ENCODE measurements around the gene TP73. TPM values are rescaled to one million over a fixed set of nuclear protein-coding genes. Genes with fewer than 3 reads are reported as not detected.

TP73 gene
- total RNA-seq, 2 experiments from 2014 or later, result not detected

DNA sequence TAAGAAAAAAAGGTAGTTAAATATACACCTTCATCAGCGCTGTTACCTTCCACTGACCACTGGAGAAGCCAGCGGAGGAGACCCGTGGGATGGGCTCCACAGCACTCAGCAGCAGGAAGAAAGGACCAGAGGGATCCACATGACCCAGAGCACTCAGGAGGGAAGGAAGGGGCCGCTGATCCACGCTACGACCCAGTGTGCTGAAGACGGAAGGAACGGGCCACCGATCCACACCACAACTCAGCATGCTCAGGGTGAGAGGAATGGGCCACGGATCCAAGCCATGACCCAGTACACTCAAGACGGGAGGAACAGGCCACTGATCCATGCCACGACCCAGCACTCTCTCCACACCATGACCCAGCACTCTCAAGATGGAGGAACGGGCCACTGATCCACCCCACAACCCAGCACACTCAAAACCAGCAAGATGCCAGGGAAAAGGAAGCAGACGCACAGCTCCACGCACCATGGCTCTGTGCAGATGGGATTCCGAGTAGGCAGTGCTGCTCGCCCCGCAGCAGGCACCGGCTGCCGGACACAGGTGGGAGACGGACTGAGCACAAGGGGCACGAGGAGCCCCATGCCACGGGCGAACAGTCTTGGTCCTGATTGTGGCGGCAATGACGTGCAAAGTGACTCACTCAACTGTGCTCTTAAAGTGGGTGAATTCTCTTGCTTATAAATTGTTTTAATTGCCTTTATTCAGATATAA lies 11.1 kb upstream of the TP73 start:
- ChIA-PET CTCF (no interaction called here), POLR2A (no interaction called here)
- peaks cover 56% of the 10 kb centered on the region for H3K36me3 ChIP-seq (ENCODE audit: insufficient read depth, low read length)
- TF ChIP-seq, protein P1, sequence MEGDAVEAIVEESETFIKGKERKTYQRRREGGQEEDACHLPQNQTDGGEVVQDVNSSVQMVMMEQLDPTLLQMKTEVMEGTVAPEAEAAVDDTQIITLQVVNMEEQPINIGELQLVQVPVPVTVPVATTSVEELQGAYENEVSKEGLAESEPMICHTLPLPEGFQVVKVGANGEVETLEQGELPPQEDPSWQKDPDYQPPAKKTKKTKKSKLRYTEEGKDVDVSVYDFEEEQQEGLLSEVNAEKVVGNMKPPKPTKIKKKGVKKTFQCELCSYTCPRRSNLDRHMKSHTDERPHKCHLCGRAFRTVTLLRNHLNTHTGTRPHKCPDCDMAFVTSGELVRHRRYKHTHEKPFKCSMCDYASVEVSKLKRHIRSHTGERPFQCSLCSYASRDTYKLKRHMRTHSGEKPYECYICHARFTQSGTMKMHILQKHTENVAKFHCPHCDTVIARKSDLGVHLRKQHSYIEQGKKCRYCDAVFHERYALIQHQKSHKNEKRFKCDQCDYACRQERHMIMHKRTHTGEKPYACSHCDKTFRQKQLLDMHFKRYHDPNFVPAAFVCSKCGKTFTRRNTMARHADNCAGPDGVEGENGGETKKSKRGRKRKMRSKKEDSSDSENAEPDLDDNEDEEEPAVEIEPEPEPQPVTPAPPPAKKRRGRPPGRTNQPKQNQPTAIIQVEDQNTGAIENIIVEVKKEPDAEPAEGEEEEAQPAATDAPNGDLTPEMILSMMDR (IDR thresholded peaks at IDR 0.05), result no peak
- DNase-seq (no peak), ATAC-seq (ENCODE audit: poor library complexity) (no peak)
- Mint-ChIP-seq H3K27me3 (no peaks in the 10 kb centered on the region), H3K4me3 (no peak overlapping the region), H3K4me1 (ENCODE audit: low read depth) (no peaks in the 10 kb centered on the region), H3K27ac (no peak overlapping the region), H3K36me3 (ENCODE audit: low read depth) (peaks cover 58% of the 10 kb centered on the region), H3K9me3 (no peaks in the 10 kb centered on the region)
- no peaks in the 10 kb centered on the region for H3K4me1 ChIP-seq (ENCODE audit: insufficient read depth, low read length)
- H3K9me3 ChIP-seq (ENCODE audit: control insufficient read depth in 1 of 2, insufficient read depth in 1 of 2, low read length in 2 of 2), result no peaks in the 10 kb centered on the region
- intact Hi-C loops (cut with DNase I, micrococcal nuclease), result no loop called here
- H3K27me3 ChIP-seq (ENCODE audit: control insufficient read depth in 1 of 2, insufficient read depth in 2 of 2, low read length in 2 of 2), result no peaks in the 10 kb centered on the region
- no peak overlapping the region for H3K4me3 ChIP-seq (ENCODE audit: low read length)
- no peak overlapping the region for H3K27ac ChIP-seq (ENCODE audit: low read depth in 1 of 2, low read length in 2 of 2)

DNA sequence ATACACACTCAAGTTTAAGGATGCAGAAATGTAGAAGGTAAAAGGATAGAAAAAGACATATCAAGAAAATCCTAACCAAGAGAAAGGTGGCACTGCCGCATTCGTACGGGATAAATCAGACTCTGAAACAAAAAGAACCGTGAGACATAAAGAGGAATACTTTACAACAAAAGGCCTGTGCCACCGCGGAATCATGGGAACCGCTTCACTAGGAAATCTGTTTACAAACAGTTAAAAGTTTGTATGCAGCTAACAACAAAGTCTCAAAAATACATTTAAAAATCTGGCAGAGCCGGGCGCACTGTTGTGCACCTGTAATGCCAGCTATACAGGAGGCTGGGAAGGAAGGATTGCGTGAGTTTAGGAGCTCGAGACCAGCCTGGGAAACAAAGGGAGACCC lies 10.5 kb upstream of the TP73 start:
- Mint-ChIP-seq H3K9me3 (no peaks in the 10 kb centered on the region), H3K27me3 (no peaks in the 10 kb centered on the region), H3K36me3 (ENCODE audit: low read depth) (peaks cover 58% of the 10 kb centered on the region), H3K27ac (no peak overlapping the region), H3K4me1 (ENCODE audit: low read depth) (no peaks in the 10 kb centered on the region), H3K4me3 (no peak overlapping the region)
- ATAC-seq (ENCODE audit: poor library complexity) (no peak), DNase-seq (no peak)
- intact Hi-C loops (cut with DNase I, micrococcal nuclease), result no loop called here
- TF ChIP-seq, protein P1 (IDR thresholded peaks at IDR 0.05), result no peak
- no peak overlapping the region for H3K4me3 ChIP-seq (ENCODE audit: low read length)
- no peaks in the 10 kb centered on the region for H3K4me1 ChIP-seq (ENCODE audit: insufficient read depth, low read length)
- H3K27ac ChIP-seq (ENCODE audit: low read depth in 1 of 2, low read length in 2 of 2), result no peak overlapping the region
- H3K9me3 ChIP-seq (ENCODE audit: control insufficient read depth in 1 of 2, insufficient read depth in 1 of 2, low read length in 2 of 2), result no peaks in the 10 kb centered on the region
- CTCF ChIA-PET, result no interaction called here
- peaks cover 56% of the 10 kb centered on the region for H3K36me3 ChIP-seq (ENCODE audit: insufficient read depth, low read length)
- POLR2A ChIA-PET, result no interaction called here
- H3K27me3 ChIP-seq (ENCODE audit: control insufficient read depth in 1 of 2, insufficient read depth in 2 of 2, low read length in 2 of 2), result no peaks in the 10 kb centered on the region

DNA sequence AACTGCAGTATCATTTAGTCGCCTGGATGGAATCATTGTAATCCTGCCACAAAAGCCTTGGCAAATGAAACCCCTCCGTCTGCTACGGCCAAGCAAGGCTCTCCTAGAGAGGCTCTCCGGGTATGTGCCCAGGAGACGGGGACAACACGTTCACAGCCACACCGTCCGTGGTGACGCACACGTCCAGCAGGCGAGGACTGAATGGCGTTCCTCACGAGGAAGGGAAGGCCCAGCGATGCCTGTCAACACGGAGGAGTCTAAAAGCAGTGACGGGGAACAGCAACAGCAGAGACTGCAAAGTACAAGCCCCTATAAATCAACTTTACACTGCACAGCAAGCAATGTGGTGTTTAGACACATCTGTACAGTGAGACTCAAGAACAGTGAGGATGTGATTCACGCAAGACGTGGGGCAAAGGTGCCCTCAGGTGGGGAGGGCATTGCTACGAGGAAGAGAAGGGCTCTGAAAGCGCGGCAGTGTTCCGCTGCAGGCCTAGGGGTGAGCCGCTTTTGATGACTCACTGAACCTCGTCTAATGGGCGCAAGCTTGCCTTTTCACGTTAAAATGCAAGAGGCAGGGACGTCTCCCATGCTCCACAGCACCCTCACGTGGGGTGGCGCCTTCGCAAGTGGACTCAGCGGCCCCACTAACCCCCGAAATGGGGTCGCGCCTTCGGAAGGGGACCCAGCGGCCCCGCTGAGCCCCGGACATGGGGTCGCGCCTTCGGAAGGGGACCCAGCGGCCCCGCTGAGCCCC lies 9.2 kb upstream of the TP73 start:
- no peaks in the 10 kb centered on the region for H3K9me3 ChIP-seq (ENCODE audit: control insufficient read depth in 1 of 2, insufficient read depth in 1 of 2, low read length in 2 of 2)
- no peak overlapping the region for H3K4me3 Mint-ChIP-seq
- no peaks in the 10 kb centered on the region for H3K4me1 ChIP-seq (ENCODE audit: insufficient read depth, low read length)
- TF ChIP-seq, protein P1 (IDR thresholded peaks at IDR 0.05), result no peak
- peaks cover 49% of the 10 kb centered on the region for H3K36me3 ChIP-seq (ENCODE audit: insufficient read depth, low read length)
- peaks cover 52% of the 10 kb centered on the region for H3K36me3 Mint-ChIP-seq (ENCODE audit: low read depth)
- ATAC-seq (ENCODE audit: poor library complexity) (no peak), DNase-seq (no peak)
- ChIA-PET POLR2A (no interaction called here), CTCF (no interaction called here)
- H3K27me3 ChIP-seq (ENCODE audit: control insufficient read depth in 1 of 2, insufficient read depth in 2 of 2, low read length in 2 of 2), result no peaks in the 10 kb centered on the region
- no peaks in the 10 kb centered on the region for H3K9me3 Mint-ChIP-seq
- H3K27ac Mint-ChIP-seq, result no peak overlapping the region
- H3K27ac ChIP-seq (ENCODE audit: low read depth in 1 of 2, low read length in 2 of 2), result no peak overlapping the region
- H3K4me3 ChIP-seq (ENCODE audit: low read length), result no peak overlapping the region
- peaks cover 6% of the 10 kb centered on the region for H3K4me1 Mint-ChIP-seq (ENCODE audit: low read depth)
- intact Hi-C loops (cut with DNase I, micrococcal nuclease), result no loop called here
- H3K27me3 Mint-ChIP-seq, result no peaks in the 10 kb centered on the region
